Caki2 (cell line): Measurements from ENCODE around the gene CD4. TPM values are rescaled to one million over a fixed set of nuclear protein-coding genes. Genes with fewer than 3 reads are reported as not detected.

Experiments used
- DNase-seq: peaks from one replicate; pipeline ENCODE4 v3.0.0-alpha.2; 2015; ENCODE audit warnings: low read depth
- in situ Hi-C: cut with HindIII; loops from 2 replicates; pipeline ENCODE4 v1.10.0; 2016; ENCODE audit warnings: low sequenced_read_pairs, low pct_unique_long_range_greater_than_20kb, mixed read lengths
- total RNA-seq: library from RNA; depleted of rRNA; stranded (reverse); fragments of >200 nt; shearing (Covaris generic); gene quantifications from 2 replicates; pipeline ENCODE4 v1.2.3, GENCODE V29; 2014; ENCODE audit warnings: low replicate concordance

The CD4 gene
- total RNA-seq, 1 experiment from 2014 or later: not detected

DNA sequence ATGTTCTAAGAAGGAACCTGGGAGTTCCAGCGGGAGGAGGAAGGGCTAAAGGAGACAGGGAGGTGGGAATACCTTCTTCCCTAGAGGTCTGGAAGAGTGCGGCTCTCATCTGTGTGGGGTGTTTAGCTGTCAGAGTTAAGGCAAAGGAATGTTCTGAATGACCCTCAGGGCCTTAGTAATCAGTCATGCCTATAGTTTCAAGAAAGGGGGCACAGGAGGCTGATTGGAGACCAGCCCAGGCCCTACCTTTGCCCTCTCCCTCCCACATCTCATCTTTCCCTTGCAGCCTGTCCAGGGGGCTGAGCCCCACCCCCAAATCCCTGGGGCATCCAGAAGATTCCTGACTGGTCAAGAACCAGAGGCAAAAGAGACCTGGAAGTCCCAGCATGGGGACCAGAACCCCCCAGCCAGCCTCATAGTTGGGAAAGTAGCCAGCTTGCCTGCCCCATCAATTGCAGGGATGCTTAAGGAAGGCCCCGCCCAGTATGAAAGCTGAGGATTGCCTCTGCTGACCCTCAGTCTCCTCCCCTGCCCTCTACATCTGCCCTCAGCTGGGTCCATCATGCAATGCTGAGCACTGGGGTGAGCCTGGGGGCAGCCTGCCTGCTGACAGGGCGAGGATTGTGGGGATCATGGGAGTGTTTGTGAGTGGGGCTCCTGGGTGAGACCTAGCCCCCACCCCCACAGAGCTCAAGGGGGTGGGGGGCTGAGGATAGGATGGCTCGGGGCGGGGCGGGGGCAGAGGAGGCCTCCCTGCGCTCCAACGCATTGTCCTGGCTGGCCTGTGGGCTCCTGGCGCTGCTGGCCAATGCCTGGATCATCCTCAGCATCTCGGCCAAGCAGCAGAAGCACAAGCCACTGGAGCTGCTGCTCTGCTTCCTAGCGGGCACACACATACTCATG lies 34.1 kb downstream of the CD4 start:
- in situ Hi-C loops: no loop called here
- DNase-seq: no peak

DNA sequence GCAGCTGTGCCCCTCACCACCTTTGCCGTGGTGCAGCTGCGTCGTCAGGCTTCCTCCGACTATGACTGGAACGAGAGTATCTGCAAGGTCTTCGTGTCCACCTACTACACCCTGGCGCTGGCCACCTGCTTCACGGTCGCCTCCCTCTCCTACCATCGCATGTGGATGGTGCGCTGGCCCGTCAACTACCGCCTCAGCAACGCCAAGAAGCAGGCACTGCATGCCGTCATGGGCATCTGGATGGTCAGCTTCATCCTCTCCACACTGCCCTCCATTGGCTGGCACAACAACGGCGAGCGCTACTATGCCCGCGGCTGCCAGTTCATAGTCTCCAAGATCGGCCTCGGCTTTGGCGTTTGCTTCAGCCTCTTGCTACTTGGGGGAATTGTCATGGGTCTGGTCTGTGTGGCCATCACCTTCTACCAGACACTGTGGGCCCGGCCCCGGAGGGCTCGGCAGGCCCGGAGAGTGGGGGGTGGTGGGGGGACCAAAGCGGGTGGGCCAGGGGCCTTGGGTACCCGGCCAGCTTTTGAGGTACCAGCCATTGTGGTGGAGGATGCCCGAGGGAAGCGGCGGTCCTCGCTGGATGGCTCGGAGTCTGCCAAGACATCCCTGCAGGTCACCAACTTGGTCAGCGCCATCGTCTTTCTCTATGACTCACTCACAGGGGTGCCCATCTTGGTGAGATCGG lies 34.9 kb downstream of the CD4 start:
- in situ Hi-C loops: no loop called here
- DNase-seq: no peak

DNA sequence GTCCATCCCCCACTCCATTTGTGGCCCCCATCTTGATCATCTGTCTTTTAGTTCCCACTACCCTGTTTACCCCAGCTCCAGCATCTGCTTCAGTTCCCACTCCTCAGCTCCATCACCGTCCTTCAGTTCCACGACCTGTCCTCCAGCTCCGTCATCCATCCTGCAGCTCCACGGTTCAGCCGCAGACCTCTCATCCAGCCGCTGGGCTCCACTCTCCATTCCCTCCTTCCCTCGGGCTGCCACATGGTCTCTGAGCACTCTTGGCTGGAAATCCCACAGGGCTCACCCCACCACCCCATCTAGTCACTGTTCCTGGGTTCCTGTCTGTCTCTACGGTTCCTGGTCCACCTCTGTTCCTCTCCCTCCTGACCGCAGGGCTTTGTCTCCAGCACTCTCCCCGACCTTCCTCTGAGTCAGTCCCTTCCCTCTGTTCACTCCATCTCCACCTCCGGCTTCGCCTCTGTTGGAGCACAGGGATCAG lies 35.6 kb downstream of the CD4 start:
- DNase-seq: no peak
- in situ Hi-C loops: no loop called here

DNA sequence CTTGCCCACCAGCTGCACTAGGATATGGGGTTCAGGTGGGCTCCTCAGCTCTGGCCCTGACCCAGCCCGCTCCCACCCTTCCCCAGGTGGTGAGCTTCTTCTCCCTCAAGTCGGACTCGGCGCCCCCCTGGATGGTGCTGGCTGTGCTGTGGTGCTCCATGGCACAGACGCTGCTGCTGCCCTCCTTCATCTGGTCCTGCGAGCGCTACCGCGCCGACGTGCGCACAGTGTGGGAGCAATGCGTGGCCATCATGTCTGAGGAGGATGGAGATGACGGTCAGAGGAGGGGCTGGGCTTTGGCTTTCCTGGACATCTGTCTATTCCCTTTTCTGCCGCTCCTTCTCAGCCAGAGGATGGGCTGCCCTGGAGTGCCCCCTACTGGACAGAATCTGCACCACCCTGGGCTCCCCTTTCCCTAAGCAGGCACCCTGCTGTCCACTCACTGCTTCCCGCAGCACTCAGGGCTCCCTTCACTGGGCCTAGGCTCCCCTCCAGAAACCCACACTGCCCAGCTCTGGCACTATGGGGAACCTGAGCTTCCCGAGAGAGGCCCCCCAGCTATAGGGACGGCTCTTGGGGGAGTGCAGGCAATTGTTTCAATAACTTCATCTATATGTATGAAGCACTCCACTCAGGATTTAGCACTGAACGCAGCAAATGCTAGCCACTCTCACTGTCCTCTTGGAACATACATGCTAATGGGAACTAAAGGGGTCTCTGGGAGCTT lies 36.2 kb downstream of the CD4 start:
- DNase-seq: peak; percentile 85
- in situ Hi-C loops: no loop called here

DNA sequence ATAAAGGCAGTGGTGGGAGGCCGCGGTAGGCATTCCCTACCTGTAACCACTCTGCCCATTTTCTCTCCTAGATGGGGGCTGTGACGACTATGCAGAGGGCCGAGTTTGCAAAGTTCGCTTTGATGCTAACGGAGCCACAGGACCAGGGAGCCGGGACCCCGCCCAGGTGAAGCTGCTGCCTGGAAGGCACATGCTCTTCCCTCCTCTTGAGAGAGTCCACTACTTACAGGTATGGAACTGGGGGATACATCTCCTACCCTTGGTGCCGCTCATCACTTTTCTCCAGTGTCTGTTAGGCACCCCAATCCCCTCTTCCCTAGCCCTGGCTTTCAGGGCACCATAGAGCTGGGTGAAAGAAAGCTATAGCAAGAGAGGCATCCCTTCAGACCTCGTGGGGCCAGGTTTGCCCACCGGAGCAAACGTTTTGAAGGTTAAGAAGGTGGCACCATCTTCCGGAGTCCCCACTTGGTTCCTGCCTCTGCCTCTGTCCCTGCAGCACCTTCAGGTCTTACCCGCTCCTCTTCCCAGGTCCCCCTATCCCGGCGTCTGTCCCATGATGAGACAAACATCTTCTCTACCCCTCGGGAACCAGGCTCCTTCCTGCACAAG lies 36.9 kb downstream of the CD4 start:
- DNase-seq: no peak
- in situ Hi-C loops: no loop called here

DNA sequence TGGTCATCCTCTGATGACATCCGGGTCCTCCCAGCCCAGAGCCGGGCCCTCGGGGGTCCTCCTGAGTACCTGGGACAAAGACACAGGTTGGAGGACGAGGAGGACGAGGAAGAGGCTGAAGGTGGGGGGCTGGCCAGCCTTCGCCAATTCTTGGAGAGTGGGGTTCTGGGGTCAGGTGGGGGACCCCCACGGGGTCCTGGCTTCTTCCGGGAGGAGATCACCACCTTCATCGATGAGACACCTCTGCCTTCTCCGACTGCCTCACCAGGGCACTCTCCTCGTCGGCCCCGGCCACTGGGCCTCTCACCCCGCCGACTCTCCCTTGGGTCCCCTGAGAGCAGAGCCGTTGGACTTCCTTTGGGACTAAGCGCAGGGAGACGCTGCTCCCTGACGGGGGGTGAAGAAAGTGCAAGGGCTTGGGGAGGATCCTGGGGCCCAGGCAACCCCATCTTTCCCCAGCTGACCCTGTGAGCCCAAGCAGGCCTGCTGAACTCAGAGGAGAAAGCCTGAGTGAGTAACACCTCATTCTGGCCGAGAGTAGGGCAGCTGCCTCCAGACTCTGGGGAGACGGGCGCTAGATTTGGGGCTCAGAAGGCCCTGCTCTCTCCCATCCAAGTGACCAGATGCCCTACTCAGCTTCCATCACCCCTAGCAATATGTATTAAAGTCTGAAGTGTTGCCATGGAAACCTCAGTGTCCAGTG lies 37.6 kb downstream of the CD4 start:
- in situ Hi-C loops: no loop called here
- no peak for DNase-seq

DNA sequence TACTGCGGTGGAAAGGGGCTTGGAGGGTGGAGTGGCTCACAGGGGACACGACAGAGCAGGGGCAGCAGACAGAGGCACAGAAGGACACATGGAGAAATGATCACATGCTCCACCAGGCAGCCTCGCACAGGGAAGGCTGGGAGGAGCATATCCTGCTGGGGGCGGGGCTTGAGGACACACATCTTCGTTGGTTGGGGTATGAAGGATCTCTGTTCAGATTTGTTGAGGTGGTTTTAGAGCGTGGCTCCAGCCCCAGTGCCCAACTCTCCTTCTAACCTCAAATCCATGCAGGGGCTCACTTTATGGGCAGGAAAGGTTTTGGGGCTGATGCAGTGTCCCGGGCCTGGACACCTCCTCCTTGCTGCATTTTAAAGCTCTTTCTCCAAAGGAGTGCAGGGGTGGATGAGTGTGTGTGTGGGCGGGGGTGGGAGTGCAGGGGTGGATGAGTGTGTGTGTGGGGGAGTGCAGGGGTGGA lies 38.1 kb downstream of the CD4 start:
- peak; percentile 83 for DNase-seq
- in situ Hi-C loops: no loop called here

DNA sequence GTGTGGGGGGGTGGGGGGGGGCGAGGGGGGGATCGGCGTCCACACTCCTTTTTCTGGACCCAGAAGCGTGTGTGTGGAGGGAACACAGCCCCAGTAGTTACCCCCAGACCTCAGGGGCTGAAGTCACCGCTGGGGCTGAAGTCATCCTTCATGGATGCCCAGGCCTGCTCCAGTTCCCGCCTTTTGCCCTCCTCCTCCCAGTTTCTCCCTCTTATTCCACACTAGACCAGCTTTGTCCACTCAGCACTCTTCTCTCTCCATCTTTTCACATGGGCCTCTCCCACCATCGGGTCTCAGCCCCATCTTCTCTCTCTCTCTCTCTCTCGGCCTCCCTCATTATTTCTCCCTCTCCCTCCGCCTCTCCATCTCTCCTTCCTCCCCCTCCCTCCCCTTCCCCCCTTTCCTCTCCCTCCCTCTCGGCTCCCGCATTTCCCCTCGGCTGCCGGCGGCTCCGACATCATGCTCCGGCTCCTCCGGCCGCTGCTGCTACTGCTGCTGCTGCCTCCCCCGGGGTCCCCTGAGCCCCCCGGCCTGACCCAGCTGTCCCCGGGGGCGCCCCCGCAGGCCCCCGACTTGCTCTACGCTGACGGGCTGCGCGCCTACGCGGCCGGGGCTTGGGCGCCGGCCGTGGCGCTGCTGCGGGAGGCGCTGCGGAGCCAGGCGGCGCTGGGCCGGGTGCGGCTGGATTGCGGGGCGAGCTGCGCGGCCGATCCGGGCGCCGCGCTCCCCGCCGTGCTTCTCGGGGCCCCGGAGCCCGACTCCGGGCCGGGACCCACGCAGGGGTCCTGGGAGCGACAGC lies 38.9 kb downstream of the CD4 start, which contains the start of gene P3H3:
P3H3 (plus strand) TSS at position 426 of the 799 bp plus-strand sequence; CDS start at position 460, 34 bp downstream.
- in situ Hi-C loops: no loop called here
- DNase-seq: peak; percentile 65

DNA sequence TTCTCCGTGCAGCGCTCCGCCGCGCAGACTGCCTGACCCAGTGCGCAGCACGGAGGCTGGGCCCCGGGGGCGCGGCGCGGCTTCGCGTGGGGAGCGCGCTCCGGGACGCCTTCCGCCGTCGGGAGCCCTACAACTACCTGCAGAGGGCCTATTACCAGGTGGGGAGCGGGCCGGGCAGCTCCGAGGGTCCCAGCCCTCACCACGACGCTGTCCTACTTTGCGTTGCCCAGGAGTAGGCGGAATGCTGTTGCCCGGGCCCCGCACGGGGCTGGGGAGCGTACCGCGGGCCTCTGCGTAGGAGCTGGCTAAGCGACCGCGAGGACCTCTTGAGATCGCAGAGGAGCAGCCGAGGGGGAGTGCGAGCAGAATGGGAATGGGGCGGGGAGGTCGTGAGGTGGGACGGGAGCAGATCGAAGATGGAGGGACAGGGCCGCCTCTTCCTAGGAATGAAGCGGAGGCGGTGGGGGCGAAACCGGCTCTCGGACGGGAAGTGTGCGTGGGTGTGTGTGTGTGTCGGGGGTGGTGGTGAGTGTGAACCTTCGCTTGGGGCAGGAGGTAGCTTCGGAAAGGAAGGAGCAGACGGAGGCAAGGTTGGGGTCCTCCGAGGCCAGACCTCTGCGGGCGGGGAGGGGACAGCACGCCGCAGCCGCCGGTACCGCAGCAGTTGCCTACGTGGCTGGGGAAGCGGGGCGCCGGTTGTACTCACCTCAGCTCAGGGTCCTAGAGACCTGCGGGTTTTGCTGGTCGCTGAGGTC lies 39.6 kb downstream of the CD4 start:
- in situ Hi-C loops: no loop called here

DNA sequence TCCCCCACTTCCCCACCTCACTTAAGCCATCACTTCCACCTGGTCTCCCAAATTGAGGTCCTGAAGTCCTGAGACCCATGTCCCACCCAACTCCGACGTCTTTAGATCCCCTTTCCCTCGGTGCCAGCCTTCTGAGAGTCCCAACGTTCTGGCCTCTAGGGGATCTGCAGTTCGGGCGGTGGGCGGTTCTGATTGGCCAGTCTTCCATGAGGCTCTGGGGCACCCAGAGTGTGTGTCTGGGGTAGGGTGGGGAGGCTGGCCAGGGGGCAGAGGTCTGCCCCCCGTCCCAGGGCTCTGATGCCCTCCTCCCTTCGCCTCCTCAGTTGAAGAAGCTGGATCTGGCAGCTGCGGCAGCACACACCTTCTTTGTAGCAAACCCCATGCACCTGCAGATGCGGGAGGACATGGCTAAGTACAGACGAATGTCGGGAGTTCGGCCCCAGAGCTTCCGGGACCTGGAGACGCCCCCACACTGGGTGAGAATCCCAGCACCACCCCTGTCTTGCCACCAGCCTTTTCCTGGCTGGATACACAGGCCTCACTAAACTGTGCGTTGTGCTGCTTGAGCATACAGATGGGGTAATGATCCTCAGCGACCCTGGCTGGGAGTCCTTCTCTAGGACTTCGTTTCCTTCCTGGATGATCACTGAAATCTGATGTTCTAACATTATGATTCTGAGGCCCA lies 40.4 kb downstream of the CD4 start:
- in situ Hi-C loops: no loop called here
- no peak for DNase-seq

More for the DNA sequence above, 39.6 kb downstream of the CD4 start:
- no peak for DNase-seq

DNA sequence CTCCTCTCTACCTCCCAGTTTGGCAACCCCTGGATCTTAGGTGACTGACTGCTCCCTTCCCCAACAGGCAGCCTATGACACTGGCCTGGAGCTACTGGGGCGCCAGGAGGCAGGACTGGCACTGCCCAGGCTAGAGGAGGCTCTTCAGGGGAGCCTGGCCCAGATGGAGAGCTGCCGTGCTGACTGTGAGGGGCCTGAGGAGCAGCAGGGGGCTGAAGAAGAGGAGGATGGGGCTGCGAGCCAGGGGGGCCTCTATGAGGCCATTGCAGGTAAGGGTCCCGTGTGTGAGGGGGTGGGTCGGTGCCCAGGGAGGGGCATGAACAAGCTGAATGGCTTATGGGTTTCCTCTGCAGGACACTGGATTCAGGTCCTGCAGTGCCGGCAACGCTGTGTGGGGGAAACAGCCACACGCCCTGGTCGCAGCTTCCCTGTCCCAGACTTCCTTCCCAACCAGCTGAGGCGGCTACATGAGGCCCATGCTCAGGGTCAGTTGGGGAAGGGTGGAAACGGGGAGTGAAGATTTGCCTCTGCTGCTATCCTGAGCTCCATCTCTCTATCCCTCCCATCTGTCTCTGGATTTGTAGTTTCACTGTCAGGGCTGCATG lies 41.1 kb downstream of the CD4 start:
- in situ Hi-C loops: no loop called here
- DNase-seq: no peak

DNA sequence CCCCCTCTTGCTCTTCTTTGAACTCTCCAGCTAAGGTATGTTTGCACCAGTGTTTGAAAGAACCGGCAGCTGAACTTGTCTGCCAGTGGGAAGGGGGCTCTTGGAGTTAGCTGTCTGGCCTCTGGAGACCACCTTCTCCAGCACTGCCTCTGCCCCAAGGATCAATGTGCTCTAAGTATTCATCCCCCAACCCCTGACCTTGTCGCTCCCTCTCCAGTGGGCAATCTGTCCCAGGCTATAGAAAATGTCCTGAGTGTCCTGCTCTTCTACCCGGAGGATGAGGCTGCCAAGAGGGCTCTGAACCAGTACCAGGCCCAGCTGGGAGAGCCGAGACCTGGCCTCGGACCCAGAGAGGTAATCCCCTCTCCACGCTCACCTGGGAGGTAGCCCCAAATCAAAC lies 41.7 kb downstream of the CD4 start:
- no peak for DNase-seq
- in situ Hi-C loops: no loop called here

DNA sequence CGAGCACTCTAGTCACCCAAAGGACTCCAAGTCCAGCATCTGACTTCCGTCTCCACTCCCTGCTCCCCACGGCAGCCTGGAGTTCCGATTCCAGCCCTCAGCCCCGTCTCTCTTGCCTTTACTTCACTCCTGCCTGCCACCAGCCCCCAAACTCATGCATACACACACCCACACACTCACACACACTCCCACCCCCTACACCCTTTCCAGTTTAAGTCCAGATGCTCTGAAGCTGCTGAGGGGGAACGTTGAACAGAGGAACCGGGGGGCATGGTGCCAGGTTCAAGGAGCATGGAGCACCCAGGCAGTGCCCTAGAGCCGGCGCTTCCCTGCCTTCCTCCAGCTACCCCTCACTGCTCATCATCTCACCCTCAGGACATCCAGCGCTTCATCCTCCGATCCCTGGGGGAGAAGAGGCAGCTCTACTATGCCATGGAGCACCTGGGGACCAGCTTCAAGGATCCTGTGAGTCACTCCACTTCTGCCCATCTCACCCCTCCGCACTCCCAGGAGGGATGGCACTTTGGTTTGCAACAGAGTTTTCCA lies 42.2 kb downstream of the CD4 start:
- in situ Hi-C loops: no loop called here

DNA sequence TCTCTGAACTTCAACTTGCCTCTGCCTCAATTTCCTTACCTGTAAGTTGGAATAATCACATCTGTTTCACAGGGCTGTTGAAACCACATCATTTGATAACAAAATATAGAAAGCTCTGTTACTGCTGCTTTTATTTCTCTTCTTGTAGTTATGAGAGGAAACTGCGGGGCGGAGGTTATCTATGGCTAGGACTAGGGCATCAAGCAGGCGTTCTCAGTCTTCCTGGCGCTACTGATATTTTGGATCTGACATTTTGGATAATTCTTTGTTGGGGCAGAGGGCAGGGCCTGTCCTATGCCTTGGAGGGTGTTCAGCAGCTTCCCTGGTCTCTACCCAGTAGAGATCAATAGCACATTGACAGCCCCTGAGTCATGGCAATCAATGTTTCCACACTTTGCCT lies 42.8 kb downstream of the CD4 start:
- no peak for DNase-seq
- in situ Hi-C loops: no loop called here

More for the DNA sequence above, 42.2 kb downstream of the CD4 start:
- no peak for DNase-seq

DNA sequence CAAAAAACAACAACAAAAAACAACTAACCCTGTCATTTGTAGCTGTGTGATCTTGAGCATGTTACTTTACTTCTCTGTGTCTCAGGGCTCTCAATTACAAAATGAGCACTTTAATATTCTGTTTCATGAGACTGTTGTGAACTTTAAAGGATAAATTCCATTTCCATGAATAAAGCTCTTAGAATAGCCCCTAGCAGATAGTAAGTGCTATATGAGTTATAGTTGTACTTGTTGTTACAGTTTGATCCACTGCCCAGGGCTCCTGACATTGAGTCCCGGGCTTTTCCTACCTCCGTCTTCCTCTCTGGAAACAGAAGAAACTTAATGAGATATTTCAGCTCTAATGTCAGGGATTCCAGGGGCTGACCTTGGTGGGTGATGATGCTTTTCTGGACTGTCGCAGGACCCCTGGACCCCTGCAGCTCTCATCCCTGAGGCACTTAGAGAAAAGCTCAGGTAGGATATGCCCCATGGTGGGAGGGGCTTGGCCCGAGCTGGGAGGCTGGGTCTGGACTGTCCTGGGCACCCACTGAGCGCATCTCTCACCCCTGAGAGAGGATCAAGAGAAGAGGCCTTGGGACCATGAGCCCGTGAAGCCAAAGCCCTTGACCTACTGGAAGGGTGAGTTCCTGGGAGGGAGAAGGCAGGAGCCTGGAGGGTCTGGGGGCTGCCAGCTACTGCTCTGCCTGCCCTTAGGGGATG lies 44.0 kb downstream of the CD4 start:
- no peak for DNase-seq
- in situ Hi-C loops: no loop called here
